GM12878 (cell line): Measurements from ENCODE around the gene HSD11B1. TPM values are rescaled to one million over a fixed set of nuclear protein-coding genes. Genes with fewer than 3 reads are reported as not detected.
A peak's percentile ranks its signal among the peaks of the same experiment; 100 is the strongest.

Experiments used
- ATF7 ChIP-seq: fragments of 450-650 bp; IDR thresholded peaks from 2 replicates; pipeline ENCODE4 v1.6.1; 2016; ENCODE audit warnings: low read depth, mild to moderate bottlenecking
- BACH1 ChIP-seq: fragments of 450-650 bp; IDR thresholded peaks from 2 replicates; pipeline ENCODE4 v1.6.1; 2017; ENCODE audit warnings: mild to moderate bottlenecking, borderline replicate concordance
- BHLHE40 ChIP-seq, 2 experiments: fragments of 450-650 bp in 1 of 2; IDR thresholded peaks; 2 replicates each; pipeline ENCODE4 v1.6.1; 2011 to 2017; ENCODE audit warnings: low read depth in 2 of 2, borderline replicate concordance in 1 of 2, improper control_type of control experiment in 1 of 2, low read length in 1 of 2, mild to moderate bottlenecking in 1 of 2
- CEBPB ChIP-seq, 2 experiments: fragments of 150-350 bp in 1 of 2; IDR thresholded peaks; 2 replicates each; pipeline ENCODE4 v1.6.1; 2012 to 2014; ENCODE audit warnings: low read depth in 2 of 2, low read length in 2 of 2, borderline replicate concordance in 1 of 2, inconsistent platforms in 1 of 2
- CHD2 ChIP-seq: IDR thresholded peaks from 2 replicates; pipeline ENCODE4 v1.6.1; 2011; ENCODE audit warnings: low read depth, low read length, improper control_type of control experiment, borderline replicate concordance
- EED ChIP-seq: sonication (generic); IDR thresholded peaks from 2 replicates; pipeline ENCODE4 v1.6.1; 2016; ENCODE audit warnings: antibody characterized with exemption, low read depth
- FOS ChIP-seq: IDR thresholded peaks from 3 replicates; pipeline ENCODE4 v1.6.1; 2011; ENCODE audit warnings: borderline replicate concordance; ENCODE audit not compliant: insufficient read length; ENCODE audit errors: extremely low read depth
- GABPA ChIP-seq: IDR thresholded peaks from 2 replicates; pipeline ENCODE4 v1.6.1; 2014; ENCODE audit warnings: antibody characterized with exemption, low read depth, mild to moderate bottlenecking, inconsistent platforms
- IKZF2 ChIP-seq, 2 experiments: fragments of 450-650 bp; IDR thresholded peaks; 2 replicates each; pipeline ENCODE4 v1.6.1; 2017; ENCODE audit warnings: mild to moderate bottlenecking in 2 of 2, moderate library complexity in 2 of 2
- JUNB ChIP-seq: IDR thresholded peaks from 2 replicates; pipeline ENCODE4 v1.6.1; 2016; ENCODE audit warnings: antibody characterized with exemption, mild to moderate bottlenecking
- KAT2A ChIP-seq: conservative IDR thresholded peaks from 2 replicates; pipeline ENCODE4 v1.6.1; 2011; ENCODE audit warnings: low read depth, low read length; ENCODE audit not compliant: control insufficient read depth
- NFXL1 ChIP-seq: fragments of 450-650 bp; IDR thresholded peaks from 2 replicates; pipeline ENCODE4 v1.6.1; 2017; ENCODE audit warnings: antibody characterized with exemption, mild to moderate bottlenecking, borderline replicate concordance
- NR2C1 ChIP-seq: fragments of 450-650 bp; IDR thresholded peaks from 2 replicates; pipeline ENCODE4 v1.6.1; 2017; ENCODE audit warnings: antibody characterized with exemption, mild to moderate bottlenecking, moderate library complexity
- PAX5 ChIP-seq: IDR thresholded peaks from 2 replicates; pipeline ENCODE4 v1.6.1; 2011; ENCODE audit warnings: low read depth, low read length, borderline replicate concordance
- RB1 ChIP-seq: fragments of 450-650 bp; formaldehyde crosslinking; IDR thresholded peaks from 2 replicates; pipeline ENCODE4 v1.6.1; 2017; ENCODE audit warnings: mild to moderate bottlenecking, borderline replicate concordance
- RCOR1 ChIP-seq: conservative IDR thresholded peaks from 2 replicates; pipeline ENCODE4 v1.6.1; 2012; ENCODE audit warnings: low read depth, low read length, improper control_type of control experiment
- RUNX3 ChIP-seq: IDR thresholded peaks from 2 replicates; pipeline ENCODE4 v1.6.1; 2012; ENCODE audit warnings: low read length, inconsistent platforms
- SIN3A ChIP-seq: IDR thresholded peaks from 2 replicates; pipeline ENCODE4 v1.6.1; 2012; ENCODE audit warnings: low read depth, low read length, improper control_type of control experiment
- SMAD5 ChIP-seq: IDR thresholded peaks from 2 replicates; pipeline ENCODE4 v1.6.1; 2016; ENCODE audit warnings: antibody characterized with exemption, low read depth
- SMC3 ChIP-seq: IDR thresholded peaks from 2 replicates; pipeline ENCODE4 v1.6.1; 2011; ENCODE audit warnings: low read length, improper control_type of control experiment, borderline replicate concordance
- SRF ChIP-seq, 2 experiments: IDR thresholded peaks; 2 replicates each; pipeline ENCODE4 v1.6.1; 2011; ENCODE audit warnings: low read depth in 2 of 2, low read length in 2 of 2, mild to moderate bottlenecking in 1 of 2, moderate library complexity in 1 of 2
- TCF3 ChIP-seq: IDR thresholded peaks from 2 replicates; pipeline ENCODE4 v1.6.1; 2012; ENCODE audit warnings: low read depth, mild to moderate bottlenecking, low read length, borderline replicate concordance; ENCODE audit not compliant: insufficient read depth
- ZNF384 ChIP-seq: IDR thresholded peaks from 2 replicates; pipeline ENCODE4 v1.6.1; 2012; ENCODE audit warnings: low read depth, mild to moderate bottlenecking, low read length, improper control_type of control experiment, borderline replicate concordance
- ZZZ3 ChIP-seq: IDR thresholded peaks from 2 replicates; pipeline ENCODE4 v1.6.1; 2011; ENCODE audit warnings: low read depth; ENCODE audit not compliant: control insufficient read depth, insufficient read length
- polyA plus RNA-seq, 11 experiments: library from polyadenylated mRNA; depleted of rRNA in 4 of 11; unstranded in 6 of 11; stranded (reverse) in 5 of 11; fragments of >200 nt; fragmentation: Nextera tagmentation in 4 of 11; fragmentation: Illumina TruSeq in 1 of 11; extraction: Ambion mirVana in 4 of 11; extraction: Trizol in 1 of 11; gene quantifications; 1 replicate in 1 of 11; 2 replicates in 10 of 11; pipeline versions ENCODE4 v1.2.1 to v1.2.3, GENCODE V29; 2011 to 2016; ENCODE audit warnings: inconsistent platforms in 2 of 11, missing spikeins in 2 of 11, low read depth in 1 of 11
- total RNA-seq, 4 experiments: library from RNA; depleted of rRNA in 3 of 4; stranded (reverse); fragments of >200 nt in 3 of 4; fragmentation: Illumina TruSeq in 1 of 4; extraction: Trizol in 1 of 4; gene quantifications; 2 replicates each; pipeline versions ENCODE4 v1.2.1 to v1.2.3, GENCODE V29; 2013 to 2021
- TF ChIP-seq, protein P1 (sequence below): fragments of 450-650 bp; IDR thresholded peaks from 2 replicates; pipeline ENCODE4 v1.6.1; 2017; ENCODE audit warnings: mild to moderate bottlenecking, moderate library complexity
- TF ChIP-seq, protein P2 (sequence below): IDR thresholded peaks from 2 replicates; pipeline ENCODE4 v1.6.1; 2011; ENCODE audit warnings: low read depth, mild to moderate bottlenecking, low read length, moderate library complexity, borderline replicate concordance; ENCODE audit errors: extremely low read depth
- TF ChIP-seq, protein P3 (sequence below): fragments of 450-650 bp; IDR thresholded peaks from 2 replicates; pipeline ENCODE4 v1.6.1; 2017; ENCODE audit warnings: borderline replicate concordance

The HSD11B1 gene
- total and polyA plus RNA-seq, 10 of the 15 experiments (the other 5 are each of a cell fraction or from before 2014, with no cell fraction given) = 0.04 to 0.27 (median 0.15) TPM; not detected in 7

DNA sequence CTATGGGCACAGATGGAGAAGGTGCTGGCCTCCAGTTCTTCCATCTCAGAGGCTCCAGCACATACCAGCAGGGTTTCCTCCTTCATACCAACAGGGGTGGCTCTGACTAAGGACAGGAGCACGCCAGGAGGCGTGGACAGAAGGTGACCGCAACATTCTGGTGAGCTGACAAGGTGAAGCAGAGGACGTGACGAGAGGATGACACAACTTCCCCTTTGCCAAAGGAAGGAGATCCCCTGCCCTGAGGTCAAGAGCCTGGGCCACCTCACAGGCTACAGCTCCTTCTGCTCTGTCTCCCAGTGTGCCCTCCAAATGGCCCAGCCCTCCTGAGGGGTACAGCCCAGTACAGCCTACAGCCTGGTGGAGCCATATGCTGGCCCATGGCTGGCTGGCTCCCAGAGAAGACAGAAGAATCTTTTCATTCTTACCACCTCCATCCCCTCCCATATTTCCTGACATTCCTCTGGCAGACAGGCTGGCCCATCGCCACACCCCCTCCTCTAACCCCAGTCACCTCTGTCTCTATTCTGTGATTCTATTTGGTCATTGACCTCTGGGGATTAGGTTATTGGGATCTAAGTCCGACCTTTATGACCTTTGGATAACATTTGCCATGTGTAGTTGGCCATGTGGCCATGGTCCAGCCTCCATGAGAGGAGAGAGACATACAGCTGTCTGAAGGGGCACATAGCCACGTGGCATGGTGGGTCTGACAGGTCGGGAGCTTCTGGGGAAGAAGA is 47.3 kb upstream of the HSD11B1 start (continued):
- TF ChIP-seq BHLHE40 (IDR thresholded peaks at IDR 0.05; ENCODE audit: borderline replicate concordance in 1 of 2, low read depth in 2 of 2, low read length in 1 of 2) (peak in 1 of 2 experiments; percentile 37; a peak in 1 of 4 replicates), EED (no peak), KAT2A (no peak), SRF (IDR thresholded peaks at IDR 0.05; ENCODE audit: low read depth in 2 of 2, low read length in 2 of 2) (no peak), FOS (no peak), JUNB (no peak), PAX5 (0 out of 2 replicates have a peak, but pooled peaks have one; percentile 16), ZNF384 (no peak), ZZZ3 (no peak), RCOR1 (no peak), NR2C1 (peak; percentile 69), CEBPB (IDR thresholded peaks at IDR 0.05; ENCODE audit: borderline replicate concordance in 1 of 2, low read depth in 2 of 2, low read length in 2 of 2) (no peak), NFXL1 (no peak), GABPA (peak; percentile 62), SMAD5 (no peak), SIN3A (no peak), SMC3 (no peak), RUNX3 (peak; percentile 74), BACH1 (no peak), IKZF2 (IDR thresholded peaks at IDR 0.05) (peak; percentile 25 to 48; a peak in 2 of 4 replicates), ATF7 (peak; percentile 69), CHD2 (no peak), TCF3 (no peak), RB1 (no peak)
- TF ChIP-seq, protein P1, sequence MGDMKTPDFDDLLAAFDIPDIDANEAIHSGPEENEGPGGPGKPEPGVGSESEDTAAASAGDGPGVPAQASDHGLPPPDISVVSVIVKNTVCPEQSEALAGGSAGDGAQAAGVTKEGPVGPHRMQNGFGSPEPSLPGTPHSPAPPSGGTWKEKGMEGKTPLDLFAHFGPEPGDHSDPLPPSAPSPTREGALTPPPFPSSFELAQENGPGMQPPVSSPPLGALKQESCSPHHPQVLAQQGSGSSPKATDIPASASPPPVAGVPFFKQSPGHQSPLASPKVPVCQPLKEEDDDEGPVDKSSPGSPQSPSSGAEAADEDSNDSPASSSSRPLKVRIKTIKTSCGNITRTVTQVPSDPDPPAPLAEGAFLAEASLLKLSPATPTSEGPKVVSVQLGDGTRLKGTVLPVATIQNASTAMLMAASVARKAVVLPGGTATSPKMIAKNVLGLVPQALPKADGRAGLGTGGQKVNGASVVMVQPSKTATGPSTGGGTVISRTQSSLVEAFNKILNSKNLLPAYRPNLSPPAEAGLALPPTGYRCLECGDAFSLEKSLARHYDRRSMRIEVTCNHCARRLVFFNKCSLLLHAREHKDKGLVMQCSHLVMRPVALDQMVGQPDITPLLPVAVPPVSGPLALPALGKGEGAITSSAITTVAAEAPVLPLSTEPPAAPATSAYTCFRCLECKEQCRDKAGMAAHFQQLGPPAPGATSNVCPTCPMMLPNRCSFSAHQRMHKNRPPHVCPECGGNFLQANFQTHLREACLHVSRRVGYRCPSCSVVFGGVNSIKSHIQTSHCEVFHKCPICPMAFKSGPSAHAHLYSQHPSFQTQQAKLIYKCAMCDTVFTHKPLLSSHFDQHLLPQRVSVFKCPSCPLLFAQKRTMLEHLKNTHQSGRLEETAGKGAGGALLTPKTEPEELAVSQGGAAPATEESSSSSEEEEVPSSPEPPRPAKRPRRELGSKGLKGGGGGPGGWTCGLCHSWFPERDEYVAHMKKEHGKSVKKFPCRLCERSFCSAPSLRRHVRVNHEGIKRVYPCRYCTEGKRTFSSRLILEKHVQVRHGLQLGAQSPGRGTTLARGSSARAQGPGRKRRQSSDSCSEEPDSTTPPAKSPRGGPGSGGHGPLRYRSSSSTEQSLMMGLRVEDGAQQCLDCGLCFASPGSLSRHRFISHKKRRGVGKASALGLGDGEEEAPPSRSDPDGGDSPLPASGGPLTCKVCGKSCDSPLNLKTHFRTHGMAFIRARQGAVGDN = peak; percentile 91
- TF ChIP-seq, protein P2, sequence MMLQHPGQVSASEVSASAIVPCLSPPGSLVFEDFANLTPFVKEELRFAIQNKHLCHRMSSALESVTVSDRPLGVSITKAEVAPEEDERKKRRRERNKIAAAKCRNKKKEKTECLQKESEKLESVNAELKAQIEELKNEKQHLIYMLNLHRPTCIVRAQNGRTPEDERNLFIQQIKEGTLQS = no peak
- TF ChIP-seq, protein P3, sequence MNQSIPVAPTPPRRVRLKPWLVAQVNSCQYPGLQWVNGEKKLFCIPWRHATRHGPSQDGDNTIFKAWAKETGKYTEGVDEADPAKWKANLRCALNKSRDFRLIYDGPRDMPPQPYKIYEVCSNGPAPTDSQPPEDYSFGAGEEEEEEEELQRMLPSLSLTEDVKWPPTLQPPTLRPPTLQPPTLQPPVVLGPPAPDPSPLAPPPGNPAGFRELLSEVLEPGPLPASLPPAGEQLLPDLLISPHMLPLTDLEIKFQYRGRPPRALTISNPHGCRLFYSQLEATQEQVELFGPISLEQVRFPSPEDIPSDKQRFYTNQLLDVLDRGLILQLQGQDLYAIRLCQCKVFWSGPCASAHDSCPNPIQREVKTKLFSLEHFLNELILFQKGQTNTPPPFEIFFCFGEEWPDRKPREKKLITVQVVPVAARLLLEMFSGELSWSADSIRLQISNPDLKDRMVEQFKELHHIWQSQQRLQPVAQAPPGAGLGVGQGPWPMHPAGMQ = no peak
